GM18520 (cell line): ENCODE measurements around the gene NPHP1.
"Not testable (repeated sequence)": the region's sequence is repeated elsewhere in the genome, so short reads cannot be mapped to it uniquely, and the experiment has no call there.

Source experiments
- ATAC-seq: cut with Tn5 transposase; IDR thresholded peaks from one replicate; pipeline ENCODE4 v1.9.1; 2021; ENCODE audit not compliant: unreplicated experiment

NPHP1 gene

GRCh38 chr2:110131166-110131565 is 73.6 kb downstream of the NPHP1 start:
- no peak for ATAC-seq

- no peak for ATAC-seq
Observed at GRCh38 chr2:110130757-110131156, 74.1 kb downstream of the NPHP1 start.

GRCh38 chr2:110126906-110127305 is 77.9 kb downstream of the NPHP1 start:
- no peak for ATAC-seq

- no peak for ATAC-seq
Observed at GRCh38 chr2:110126086-110126773, 78.6 kb downstream of the NPHP1 start.

GRCh38 chr2:110124939-110125691 is 79.7 kb downstream of the NPHP1 start:
- no peak for ATAC-seq

GRCh38 chr2:110124038-110124825 is 80.6 kb downstream of the NPHP1 start:
- no peak for ATAC-seq

- ATAC-seq = no peak
Observed at GRCh38 chr2:110121592-110121991, 83.2 kb downstream of the NPHP1 start.

GRCh38 chr2:110121052-110121334 is 83.8 kb downstream of the NPHP1 start:
- ATAC-seq = no peak

GRCh38 chr2:110120171-110121051 is 84.4 kb downstream of the NPHP1 start:
- ATAC-seq = no peak

GRCh38 chr2:110116033-110116710 is 88.6 kb downstream of the NPHP1 start:
- ATAC-seq = no peak

GRCh38 chr2:110115291-110116032 is 89.4 kb downstream of the NPHP1 start, which contains the start of gene MALL:
Gene MALL (minus strand): TSS chr2:110115822. CDS start chr2:110115792, 30 bp downstream.
- no peak for ATAC-seq

- ATAC-seq = no peak
Observed at GRCh38 chr2:110114831-110115255, 90.0 kb downstream of the NPHP1 start.

- no peak for ATAC-seq
Observed at GRCh38 chr2:110113961-110114591, 90.7 kb downstream of the NPHP1 start.

- ATAC-seq = not testable (repeated sequence)
Observed at GRCh38 chr2:110108291-110108690, 96.5 kb downstream of the NPHP1 start.

GRCh38 chr2:110107092-110108079 is 97.4 kb downstream of the NPHP1 start:
- no peak for ATAC-seq

GRCh38 chr2:110106642-110107041 is 98.2 kb downstream of the NPHP1 start:
- no peak for ATAC-seq

GRCh38 chr2:110105608-110106467 is 99.0 kb downstream of the NPHP1 start:
- ATAC-seq = no peak
